ENCODE measurements around the gene DAD1. TPM values are rescaled to one million over a fixed set of nuclear protein-coding genes. Genes with fewer than 3 reads are reported as not detected.

DAD1 gene
- total and polyA plus RNA-seq, 2 of the 8 experiments (the other 6 are each of a cell fraction or from before 2014, with no cell fraction given): 131 to 440 TPM

- TF ChIP-seq, protein P1, sequence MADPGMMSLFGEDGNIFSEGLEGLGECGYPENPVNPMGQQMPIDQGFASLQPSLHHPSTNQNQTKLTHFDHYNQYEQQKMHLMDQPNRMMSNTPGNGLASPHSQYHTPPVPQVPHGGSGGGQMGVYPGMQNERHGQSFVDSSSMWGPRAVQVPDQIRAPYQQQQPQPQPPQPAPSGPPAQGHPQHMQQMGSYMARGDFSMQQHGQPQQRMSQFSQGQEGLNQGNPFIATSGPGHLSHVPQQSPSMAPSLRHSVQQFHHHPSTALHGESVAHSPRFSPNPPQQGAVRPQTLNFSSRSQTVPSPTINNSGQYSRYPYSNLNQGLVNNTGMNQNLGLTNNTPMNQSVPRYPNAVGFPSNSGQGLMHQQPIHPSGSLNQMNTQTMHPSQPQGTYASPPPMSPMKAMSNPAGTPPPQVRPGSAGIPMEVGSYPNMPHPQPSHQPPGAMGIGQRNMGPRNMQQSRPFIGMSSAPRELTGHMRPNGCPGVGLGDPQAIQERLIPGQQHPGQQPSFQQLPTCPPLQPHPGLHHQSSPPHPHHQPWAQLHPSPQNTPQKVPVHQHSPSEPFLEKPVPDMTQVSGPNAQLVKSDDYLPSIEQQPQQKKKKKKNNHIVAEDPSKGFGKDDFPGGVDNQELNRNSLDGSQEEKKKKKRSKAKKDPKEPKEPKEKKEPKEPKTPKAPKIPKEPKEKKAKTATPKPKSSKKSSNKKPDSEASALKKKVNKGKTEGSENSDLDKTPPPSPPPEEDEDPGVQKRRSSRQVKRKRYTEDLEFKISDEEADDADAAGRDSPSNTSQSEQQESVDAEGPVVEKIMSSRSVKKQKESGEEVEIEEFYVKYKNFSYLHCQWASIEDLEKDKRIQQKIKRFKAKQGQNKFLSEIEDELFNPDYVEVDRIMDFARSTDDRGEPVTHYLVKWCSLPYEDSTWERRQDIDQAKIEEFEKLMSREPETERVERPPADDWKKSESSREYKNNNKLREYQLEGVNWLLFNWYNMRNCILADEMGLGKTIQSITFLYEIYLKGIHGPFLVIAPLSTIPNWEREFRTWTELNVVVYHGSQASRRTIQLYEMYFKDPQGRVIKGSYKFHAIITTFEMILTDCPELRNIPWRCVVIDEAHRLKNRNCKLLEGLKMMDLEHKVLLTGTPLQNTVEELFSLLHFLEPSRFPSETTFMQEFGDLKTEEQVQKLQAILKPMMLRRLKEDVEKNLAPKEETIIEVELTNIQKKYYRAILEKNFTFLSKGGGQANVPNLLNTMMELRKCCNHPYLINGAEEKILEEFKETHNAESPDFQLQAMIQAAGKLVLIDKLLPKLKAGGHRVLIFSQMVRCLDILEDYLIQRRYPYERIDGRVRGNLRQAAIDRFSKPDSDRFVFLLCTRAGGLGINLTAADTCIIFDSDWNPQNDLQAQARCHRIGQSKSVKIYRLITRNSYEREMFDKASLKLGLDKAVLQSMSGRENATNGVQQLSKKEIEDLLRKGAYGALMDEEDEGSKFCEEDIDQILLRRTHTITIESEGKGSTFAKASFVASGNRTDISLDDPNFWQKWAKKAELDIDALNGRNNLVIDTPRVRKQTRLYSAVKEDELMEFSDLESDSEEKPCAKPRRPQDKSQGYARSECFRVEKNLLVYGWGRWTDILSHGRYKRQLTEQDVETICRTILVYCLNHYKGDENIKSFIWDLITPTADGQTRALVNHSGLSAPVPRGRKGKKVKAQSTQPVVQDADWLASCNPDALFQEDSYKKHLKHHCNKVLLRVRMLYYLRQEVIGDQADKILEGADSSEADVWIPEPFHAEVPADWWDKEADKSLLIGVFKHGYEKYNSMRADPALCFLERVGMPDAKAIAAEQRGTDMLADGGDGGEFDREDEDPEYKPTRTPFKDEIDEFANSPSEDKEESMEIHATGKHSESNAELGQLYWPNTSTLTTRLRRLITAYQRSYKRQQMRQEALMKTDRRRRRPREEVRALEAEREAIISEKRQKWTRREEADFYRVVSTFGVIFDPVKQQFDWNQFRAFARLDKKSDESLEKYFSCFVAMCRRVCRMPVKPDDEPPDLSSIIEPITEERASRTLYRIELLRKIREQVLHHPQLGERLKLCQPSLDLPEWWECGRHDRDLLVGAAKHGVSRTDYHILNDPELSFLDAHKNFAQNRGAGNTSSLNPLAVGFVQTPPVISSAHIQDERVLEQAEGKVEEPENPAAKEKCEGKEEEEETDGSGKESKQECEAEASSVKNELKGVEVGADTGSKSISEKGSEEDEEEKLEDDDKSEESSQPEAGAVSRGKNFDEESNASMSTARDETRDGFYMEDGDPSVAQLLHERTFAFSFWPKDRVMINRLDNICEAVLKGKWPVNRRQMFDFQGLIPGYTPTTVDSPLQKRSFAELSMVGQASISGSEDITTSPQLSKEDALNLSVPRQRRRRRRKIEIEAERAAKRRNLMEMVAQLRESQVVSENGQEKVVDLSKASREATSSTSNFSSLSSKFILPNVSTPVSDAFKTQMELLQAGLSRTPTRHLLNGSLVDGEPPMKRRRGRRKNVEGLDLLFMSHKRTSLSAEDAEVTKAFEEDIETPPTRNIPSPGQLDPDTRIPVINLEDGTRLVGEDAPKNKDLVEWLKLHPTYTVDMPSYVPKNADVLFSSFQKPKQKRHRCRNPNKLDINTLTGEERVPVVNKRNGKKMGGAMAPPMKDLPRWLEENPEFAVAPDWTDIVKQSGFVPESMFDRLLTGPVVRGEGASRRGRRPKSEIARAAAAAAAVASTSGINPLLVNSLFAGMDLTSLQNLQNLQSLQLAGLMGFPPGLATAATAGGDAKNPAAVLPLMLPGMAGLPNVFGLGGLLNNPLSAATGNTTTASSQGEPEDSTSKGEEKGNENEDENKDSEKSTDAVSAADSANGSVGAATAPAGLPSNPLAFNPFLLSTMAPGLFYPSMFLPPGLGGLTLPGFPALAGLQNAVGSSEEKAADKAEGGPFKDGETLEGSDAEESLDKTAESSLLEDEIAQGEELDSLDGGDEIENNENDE (IDR thresholded peaks at IDR 0.05; ENCODE audit: insufficient replicate concordance, low read length): no peak
- TF ChIP-seq SUZ12 (IDR thresholded peaks at IDR 0.05; ENCODE audit: low read length) (no peak), CHD2 (IDR thresholded peaks at IDR 0.05; ENCODE audit: low read length) (no peak), CREB1 (IDR thresholded peaks at IDR 0.05) (no peak), TAF7 (optimal IDR thresholded peaks at IDR 0.05; ENCODE audit: borderline replicate concordance, low read depth, low read length) (no peak)
Observed at GRCh38 chr14:22601996-22602395, 13.0 kb upstream of the DAD1 start (continued).
